GM12873 (cell line): ENCODE results near the gene CYP19A1.

Experiments
- TF ChIP-seq, protein P1 (sequence below): IDR thresholded peaks from 2 replicates; pipeline ENCODE4 v1.5.1; 2012; ENCODE audit warnings: low read depth, mild to moderate bottlenecking, moderate library complexity, low read length, control low read depth; ENCODE audit not compliant: insufficient read depth; ENCODE audit errors: missing control alignments

Gene CYP19A1

GRCh38 chr15:51359981-51360380, 21.6 kb upstream of the CYP19A1 start:
- TF ChIP-seq, protein P1, sequence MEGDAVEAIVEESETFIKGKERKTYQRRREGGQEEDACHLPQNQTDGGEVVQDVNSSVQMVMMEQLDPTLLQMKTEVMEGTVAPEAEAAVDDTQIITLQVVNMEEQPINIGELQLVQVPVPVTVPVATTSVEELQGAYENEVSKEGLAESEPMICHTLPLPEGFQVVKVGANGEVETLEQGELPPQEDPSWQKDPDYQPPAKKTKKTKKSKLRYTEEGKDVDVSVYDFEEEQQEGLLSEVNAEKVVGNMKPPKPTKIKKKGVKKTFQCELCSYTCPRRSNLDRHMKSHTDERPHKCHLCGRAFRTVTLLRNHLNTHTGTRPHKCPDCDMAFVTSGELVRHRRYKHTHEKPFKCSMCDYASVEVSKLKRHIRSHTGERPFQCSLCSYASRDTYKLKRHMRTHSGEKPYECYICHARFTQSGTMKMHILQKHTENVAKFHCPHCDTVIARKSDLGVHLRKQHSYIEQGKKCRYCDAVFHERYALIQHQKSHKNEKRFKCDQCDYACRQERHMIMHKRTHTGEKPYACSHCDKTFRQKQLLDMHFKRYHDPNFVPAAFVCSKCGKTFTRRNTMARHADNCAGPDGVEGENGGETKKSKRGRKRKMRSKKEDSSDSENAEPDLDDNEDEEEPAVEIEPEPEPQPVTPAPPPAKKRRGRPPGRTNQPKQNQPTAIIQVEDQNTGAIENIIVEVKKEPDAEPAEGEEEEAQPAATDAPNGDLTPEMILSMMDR, result no peak

DNA sequence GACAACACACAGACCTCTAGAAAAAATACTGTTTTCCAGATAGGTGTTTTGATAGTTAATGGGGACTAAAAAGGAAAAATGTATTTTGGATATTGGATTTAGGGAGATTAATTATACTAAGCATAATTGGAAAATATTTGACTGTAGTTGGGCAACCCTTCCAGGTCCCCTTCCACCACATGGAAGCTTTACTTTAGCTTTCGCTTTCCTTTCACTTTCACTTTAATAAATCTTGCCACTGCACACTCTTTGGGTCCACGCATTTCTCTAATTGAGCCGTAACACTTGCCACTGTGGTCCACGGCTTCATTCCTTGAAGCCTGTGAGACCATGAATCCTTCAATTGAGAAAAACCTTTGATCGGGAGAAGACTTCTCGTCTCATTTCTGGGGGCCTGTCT, 18.6 kb upstream of the CYP19A1 start:
- TF ChIP-seq, protein P1, result no peak

DNA sequence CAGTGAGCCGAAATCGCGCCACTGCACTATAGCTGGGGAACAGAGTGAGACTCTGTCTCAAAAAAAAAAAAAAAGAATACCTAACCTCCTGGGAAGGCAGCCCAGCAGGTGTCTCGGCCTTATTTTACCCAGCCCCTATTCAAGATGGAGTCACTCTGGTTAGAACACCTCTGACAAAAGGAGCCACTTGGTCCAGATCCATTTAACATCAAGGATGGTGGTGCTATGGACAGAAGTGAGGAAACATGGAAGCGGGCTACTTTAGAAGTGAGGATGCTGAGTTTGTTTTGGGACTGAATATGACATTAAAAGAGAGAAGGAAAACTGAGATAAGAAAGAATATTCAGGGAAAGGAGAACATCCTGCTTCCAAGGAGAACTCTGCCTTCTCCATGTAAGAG, 17.8 kb upstream of the CYP19A1 start:
- TF ChIP-seq, protein P1, result no peak

GRCh38 chr15:51355096-51355495, 16.7 kb upstream of the CYP19A1 start:
- TF ChIP-seq, protein P1, result no peak

GRCh38 chr15:51353976-51354375, 15.6 kb upstream of the CYP19A1 start:
- TF ChIP-seq, protein P1, result no peak

- TF ChIP-seq, protein P1, result no peak
Measured at GRCh38 chr15:51350723-51351122, 12.3 kb upstream of the CYP19A1 start.

GRCh38 chr15:51349156-51349844, 10.9 kb upstream of the CYP19A1 start:
- TF ChIP-seq, protein P1, result no peak
